Measurements from ENCODE around the gene TSTD2. TPM values are rescaled to one million over a fixed set of nuclear protein-coding genes. Genes with fewer than 3 reads are reported as not detected.

TSTD2 gene
- polyA plus RNA-seq, 1 donor from 2014 or later: 50.0 TPM

DNA sequence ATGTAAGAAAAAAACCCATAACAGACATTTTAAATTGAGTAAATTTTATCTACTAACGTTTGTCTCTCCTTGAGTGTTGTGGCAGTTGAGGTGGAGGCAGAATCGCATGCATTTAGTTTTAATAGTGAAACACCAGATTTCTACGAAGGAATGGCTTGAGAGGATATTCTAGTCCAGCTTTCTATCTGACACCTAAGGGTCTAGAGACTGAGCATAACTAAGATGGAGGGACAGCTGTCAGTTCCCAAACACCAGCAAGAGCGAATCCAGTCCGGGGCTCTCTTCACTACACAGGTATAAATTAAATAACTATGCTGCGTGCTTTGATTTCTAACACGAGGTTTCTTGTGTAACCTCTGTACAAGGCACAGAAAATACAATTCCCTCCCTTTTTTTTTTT, 1.9 kb upstream of the TSTD2 start:
- Histone ChIP-seq H3K27ac (ENCODE audit: low read length) (peak overlapping the region; percentile 99), H3K4me3 (ENCODE audit: low read length) (peak overlapping the region; percentile 96), H3K27me3 (ENCODE audit: insufficient read depth, low read depth, low read length) (no peaks in the 10 kb centered on the region), H4K20me1 (ENCODE audit: insufficient read depth) (no peaks in the 10 kb centered on the region), H3K79me2 (replicated peaks; ENCODE audit: insufficient read depth, low read length) (peaks cover 77% of the 10 kb centered on the region), H3K9me2 (ENCODE audit: insufficient read depth, low read length) (no peaks in the 10 kb centered on the region), H3K4me2 (ENCODE audit: low read length) (peak overlapping the region; percentile 72), H3F3A (ENCODE audit: insufficient read depth, low read length, poor library complexity, severe bottlenecking) (peaks cover 7% of the 10 kb centered on the region), H3K9ac (ENCODE audit: low read length) (peak overlapping the region; percentile 98), H3K9me3 (ENCODE audit: low read length) (no peaks in the 10 kb centered on the region), H3K36me3 (ENCODE audit: insufficient read depth, low read length) (no peaks in the 10 kb centered on the region), H2AFZ (ENCODE audit: low read depth, low read length) (no peak overlapping the region)
- TF ChIP-seq RAD21 (conservative IDR thresholded peaks at IDR 0.05) (no peak), MXI1 (conservative IDR thresholded peaks at IDR 0.05; ENCODE audit: poor library complexity, severe bottlenecking) (no peak), POLR2AphosphoS5 (IDR thresholded peaks at IDR 0.05) (no peak), EP300 (conservative IDR thresholded peaks at IDR 0.05; ENCODE audit: poor library complexity, severe bottlenecking) (no peak), SMC3 (conservative IDR thresholded peaks at IDR 0.05; ENCODE audit: poor library complexity) (no peak), TAF1 (IDR thresholded peaks at IDR 0.05; ENCODE audit: low read depth) (no peak)
- TF ChIP-seq, protein P1, sequence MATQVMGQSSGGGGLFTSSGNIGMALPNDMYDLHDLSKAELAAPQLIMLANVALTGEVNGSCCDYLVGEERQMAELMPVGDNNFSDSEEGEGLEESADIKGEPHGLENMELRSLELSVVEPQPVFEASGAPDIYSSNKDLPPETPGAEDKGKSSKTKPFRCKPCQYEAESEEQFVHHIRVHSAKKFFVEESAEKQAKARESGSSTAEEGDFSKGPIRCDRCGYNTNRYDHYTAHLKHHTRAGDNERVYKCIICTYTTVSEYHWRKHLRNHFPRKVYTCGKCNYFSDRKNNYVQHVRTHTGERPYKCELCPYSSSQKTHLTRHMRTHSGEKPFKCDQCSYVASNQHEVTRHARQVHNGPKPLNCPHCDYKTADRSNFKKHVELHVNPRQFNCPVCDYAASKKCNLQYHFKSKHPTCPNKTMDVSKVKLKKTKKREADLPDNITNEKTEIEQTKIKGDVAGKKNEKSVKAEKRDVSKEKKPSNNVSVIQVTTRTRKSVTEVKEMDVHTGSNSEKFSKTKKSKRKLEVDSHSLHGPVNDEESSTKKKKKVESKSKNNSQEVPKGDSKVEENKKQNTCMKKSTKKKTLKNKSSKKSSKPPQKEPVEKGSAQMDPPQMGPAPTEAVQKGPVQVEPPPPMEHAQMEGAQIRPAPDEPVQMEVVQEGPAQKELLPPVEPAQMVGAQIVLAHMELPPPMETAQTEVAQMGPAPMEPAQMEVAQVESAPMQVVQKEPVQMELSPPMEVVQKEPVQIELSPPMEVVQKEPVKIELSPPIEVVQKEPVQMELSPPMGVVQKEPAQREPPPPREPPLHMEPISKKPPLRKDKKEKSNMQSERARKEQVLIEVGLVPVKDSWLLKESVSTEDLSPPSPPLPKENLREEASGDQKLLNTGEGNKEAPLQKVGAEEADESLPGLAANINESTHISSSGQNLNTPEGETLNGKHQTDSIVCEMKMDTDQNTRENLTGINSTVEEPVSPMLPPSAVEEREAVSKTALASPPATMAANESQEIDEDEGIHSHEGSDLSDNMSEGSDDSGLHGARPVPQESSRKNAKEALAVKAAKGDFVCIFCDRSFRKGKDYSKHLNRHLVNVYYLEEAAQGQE (IDR thresholded peaks at IDR 0.05; ENCODE audit: borderline replicate concordance): no peak
- TF ChIP-seq, protein P2, sequence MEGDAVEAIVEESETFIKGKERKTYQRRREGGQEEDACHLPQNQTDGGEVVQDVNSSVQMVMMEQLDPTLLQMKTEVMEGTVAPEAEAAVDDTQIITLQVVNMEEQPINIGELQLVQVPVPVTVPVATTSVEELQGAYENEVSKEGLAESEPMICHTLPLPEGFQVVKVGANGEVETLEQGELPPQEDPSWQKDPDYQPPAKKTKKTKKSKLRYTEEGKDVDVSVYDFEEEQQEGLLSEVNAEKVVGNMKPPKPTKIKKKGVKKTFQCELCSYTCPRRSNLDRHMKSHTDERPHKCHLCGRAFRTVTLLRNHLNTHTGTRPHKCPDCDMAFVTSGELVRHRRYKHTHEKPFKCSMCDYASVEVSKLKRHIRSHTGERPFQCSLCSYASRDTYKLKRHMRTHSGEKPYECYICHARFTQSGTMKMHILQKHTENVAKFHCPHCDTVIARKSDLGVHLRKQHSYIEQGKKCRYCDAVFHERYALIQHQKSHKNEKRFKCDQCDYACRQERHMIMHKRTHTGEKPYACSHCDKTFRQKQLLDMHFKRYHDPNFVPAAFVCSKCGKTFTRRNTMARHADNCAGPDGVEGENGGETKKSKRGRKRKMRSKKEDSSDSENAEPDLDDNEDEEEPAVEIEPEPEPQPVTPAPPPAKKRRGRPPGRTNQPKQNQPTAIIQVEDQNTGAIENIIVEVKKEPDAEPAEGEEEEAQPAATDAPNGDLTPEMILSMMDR (IDR thresholded peaks at IDR 0.05; ENCODE audit: poor library complexity, severe bottlenecking): no peak

DNA sequence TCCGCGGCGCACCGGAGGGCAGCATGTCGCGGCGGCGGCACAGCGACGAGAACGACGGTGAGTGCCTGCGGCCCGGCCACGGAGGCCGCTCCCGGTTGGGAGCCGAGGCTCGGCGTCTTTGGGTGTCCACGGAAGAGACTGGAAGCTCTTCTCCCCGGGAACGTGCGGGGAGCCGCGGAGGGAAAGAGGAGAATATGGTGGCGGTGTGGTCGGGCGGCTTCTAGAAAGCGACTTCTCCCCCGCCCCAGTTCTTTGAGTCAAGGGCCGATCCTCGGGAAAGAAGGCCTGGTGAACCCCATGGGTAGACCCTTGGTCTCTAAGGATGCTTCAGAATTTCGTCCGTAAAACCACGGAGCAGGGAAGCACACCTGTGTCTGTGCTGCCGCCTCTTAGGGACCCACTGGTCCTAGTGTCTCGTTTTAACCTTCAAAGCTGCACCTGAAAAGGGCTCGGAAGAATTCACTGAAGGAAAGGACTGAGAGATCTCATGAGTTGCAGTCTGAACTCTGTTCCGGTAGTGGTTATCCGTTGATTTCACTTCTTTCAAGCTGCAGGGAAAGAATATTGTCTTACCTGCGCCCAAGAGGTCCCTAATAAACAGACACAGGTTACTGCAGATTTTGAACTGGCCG, 807 bp upstream of the TSTD2 start:
- Histone ChIP-seq H3K27ac (ENCODE audit: low read length) (peak overlapping the region; percentile 99), H3F3A (ENCODE audit: insufficient read depth, low read length, poor library complexity, severe bottlenecking) (peaks cover 7% of the 10 kb centered on the region), H3K9ac (ENCODE audit: low read length) (peak overlapping the region; percentile 98), H3K79me2 (replicated peaks; ENCODE audit: insufficient read depth, low read length) (peaks cover 76% of the 10 kb centered on the region), H2AFZ (ENCODE audit: low read depth, low read length) (peak overlapping the region; percentile 54), H3K9me2 (ENCODE audit: insufficient read depth, low read length) (no peaks in the 10 kb centered on the region), H3K36me3 (ENCODE audit: insufficient read depth, low read length) (no peaks in the 10 kb centered on the region), H3K27me3 (ENCODE audit: insufficient read depth, low read depth, low read length) (no peaks in the 10 kb centered on the region), H3K9me3 (ENCODE audit: low read length) (no peaks in the 10 kb centered on the region), H3K4me3 (ENCODE audit: low read length) (peak overlapping the region; percentile 96), H3K4me2 (ENCODE audit: low read length) (peak overlapping the region; percentile 72), H4K20me1 (ENCODE audit: insufficient read depth) (no peaks in the 10 kb centered on the region)
- peak; percentile 78 for TF ChIP-seq MXI1 (conservative IDR thresholded peaks at IDR 0.05; ENCODE audit: poor library complexity, severe bottlenecking)
- TF ChIP-seq POLR2AphosphoS5 (IDR thresholded peaks at IDR 0.05): no peak
- TF ChIP-seq, protein P1 (IDR thresholded peaks at IDR 0.05; ENCODE audit: borderline replicate concordance): peak; percentile 19

Measured in neural cell (in vitro differentiated cells).